ENCODE results near the gene MICAL1. TPM values are rescaled to one million over a fixed set of nuclear protein-coding genes. Genes with fewer than 3 reads are reported as not detected.

The MICAL1 gene
- total and polyA plus RNA-seq, 5 experiments from 2014 or later: 8.9 to 60.1 (median 13.8) TPM

GRCh38 chr6:109484122-109484521 lies 28.6 kb upstream of the MICAL1 start:
- DNase-seq (no peak), ATAC-seq (no peak)
- no peaks in the 10 kb centered on the region for H3K9me3 Mint-ChIP-seq
- peaks cover 25 to 46% (median 41%) of the 10 kb centered on the region in 4 donors for H3K4me1 Mint-ChIP-seq
- H3K36me3 Mint-ChIP-seq: peaks cover 9 to 27% (median 17%) of the 10 kb centered on the region in 3 donors
- POLR2A ChIA-PET: interaction anchor here (0.8 to 6.9 kb wide), 3 partner anchors 27 to 102 kb away, joined by 3 to 80 read pairs (median 3); partner anchors contain the start of genes CD164 and MICAL1
- peak overlapping the region; percentile 71 to 93 (median 81) for H3K4me3 Mint-ChIP-seq
- no peaks in the 10 kb centered on the region for H3K27me3 Mint-ChIP-seq
- H3K27ac Mint-ChIP-seq: peak overlapping the region; percentile 67 to 93 (median 85)

- peak in 1 of 2 donors; percentile 33 for ATAC-seq
- Mint-ChIP-seq H3K27me3 (no peaks in the 10 kb centered on the region), H3K4me3 (peak overlapping the region; percentile 71 to 93 (median 81)), H3K27ac (peak overlapping the region; percentile 67 to 93 (median 85)), H3K4me1 (peaks cover 30 to 50% (median 45%) of the 10 kb centered on the region in 4 donors), H3K9me3 (no peaks in the 10 kb centered on the region), H3K36me3 (peaks cover 14 to 31% (median 20%) of the 10 kb centered on the region in 3 donors)
- no peak for DNase-seq
- POLR2A ChIA-PET: interaction anchor here (1.1 to 6.9 kb wide), 2 partner anchors 27 to 101 kb away, joined by 3 to 80 read pairs; partner anchors contain the start of genes CD164 and MICAL1
Observed at GRCh38 chr6:109483735-109484057, 28.1 kb upstream of the MICAL1 start.

- Mint-ChIP-seq H3K4me1 (peaks cover 34 to 56% (median 51%) of the 10 kb centered on the region in 4 donors), H3K27me3 (no peaks in the 10 kb centered on the region), H3K36me3 (peaks cover 14 to 37% (median 25%) of the 10 kb centered on the region in 3 donors), H3K9me3 (no peaks in the 10 kb centered on the region), H3K27ac (peak within 1 kb of the TSS; percentile 88 to 95 (median 93)), H3K4me3 (peak within 1 kb of the TSS; percentile 82 to 98 (median 94))
- DNase-seq (peak; percentile 79 to 94 (median 88)), ATAC-seq (peak; percentile 86 to 87)
- POLR2A ChIA-PET: interaction anchor here (0.7 to 6.9 kb wide), 12 partner anchors 8 to 208 kb away, joined by 3 to 80 read pairs (median 4); partner anchors contain the start of genes AK9, CD164, FIG4 and MICAL1
Observed at GRCh38 chr6:109482905-109483734, 27.5 kb upstream of the MICAL1 start, which contains the start of gene ZBTB24. TSS of gene ZBTB24 (minus strand) at chr6:109483219. CDS start at chr6:109482026, 1,193 bp downstream.

- H3K27me3 Mint-ChIP-seq: no peaks in the 10 kb centered on the region
- ATAC-seq (no peak), DNase-seq (no peak)
- H3K27ac Mint-ChIP-seq: peak overlapping the region; percentile 76 to 94 (median 90)
- no peaks in the 10 kb centered on the region for H3K9me3 Mint-ChIP-seq
- POLR2A ChIA-PET: interaction anchor here (0.6 to 6.9 kb wide), 6 partner anchors 11 to 1751 kb away, joined by 3 to 80 read pairs (median 6); partner anchors contain the start of genes CD164, MICAL1, PPIL6 and SMPD2
- peaks cover 17 to 55% (median 27%) of the 10 kb centered on the region in 3 donors for H3K36me3 Mint-ChIP-seq
- peak overlapping the region; percentile 82 to 98 (median 94) for H3K4me3 Mint-ChIP-seq
- H3K4me1 Mint-ChIP-seq: peaks cover 43 to 77% (median 70%) of the 10 kb centered on the region in 4 donors
Observed at GRCh38 chr6:109480993-109481480, 25.5 kb upstream of the MICAL1 start.

- no peaks in the 10 kb centered on the region for H3K9me3 Mint-ChIP-seq
- H3K4me3 Mint-ChIP-seq: peak overlapping the region; percentile 70 to 97 (median 86)
- ATAC-seq (no peak), DNase-seq (peak in 2 of 10 donors; percentile 34 to 39)
- POLR2A ChIA-PET: interaction anchor here (0.7 to 6.9 kb wide), 5 partner anchors 12 to 97 kb away, joined by 3 to 80 read pairs (median 6); partner anchors contain the start of genes CD164, MICAL1 and SMPD2
- peaks cover 41 to 82% (median 79%) of the 10 kb centered on the region in 4 donors for H3K4me1 Mint-ChIP-seq
- peak overlapping the region; percentile 40 to 93 (median 81) for H3K27ac Mint-ChIP-seq
- H3K27me3 Mint-ChIP-seq: no peaks in the 10 kb centered on the region
- H3K36me3 Mint-ChIP-seq: peaks cover 17 to 75% (median 36%) of the 10 kb centered on the region in 3 donors
Observed at GRCh38 chr6:109478841-109479624, 23.5 kb upstream of the MICAL1 start.

- DNase-seq (no peak), ATAC-seq (no peak)
- Mint-ChIP-seq H3K4me1 (peaks cover 40 to 81% (median 78%) of the 10 kb centered on the region in 4 donors), H3K4me3 (peak overlapping the region; percentile 70 to 97 (median 86)), H3K36me3 (peaks cover 17 to 83% (median 40%) of the 10 kb centered on the region in 3 donors), H3K27me3 (no peaks in the 10 kb centered on the region), H3K9me3 (no peaks in the 10 kb centered on the region), H3K27ac (peak overlapping the region; percentile 40 to 93 (median 81))
- POLR2A ChIA-PET: interaction anchor here (0.8 to 6.9 kb wide), 2 partner anchors 21 to 37 kb away, joined by 3 to 80 read pairs; partner anchors contain the start of genes MICAL1 and SMPD2
Observed at GRCh38 chr6:109478222-109478805, 22.7 kb upstream of the MICAL1 start.

GRCh38 chr6:109477725-109478124 lies 22.2 kb upstream of the MICAL1 start:
- POLR2A ChIA-PET: interaction anchor here (6.9 kb wide), 1 partner anchor 21 kb away, joined by 80 read pairs; the partner anchor contains the start of gene MICAL1
- Mint-ChIP-seq H3K36me3 (peaks cover 19 to 89% (median 43%) of the 10 kb centered on the region in 3 donors), H3K4me3 (peak overlapping the region; percentile 16 to 97 (median 85)), H3K27ac (peak overlapping the region; percentile 60 to 93 (median 82)), H3K4me1 (peaks cover 46 to 86% (median 83%) of the 10 kb centered on the region in 4 donors), H3K9me3 (no peaks in the 10 kb centered on the region), H3K27me3 (no peaks in the 10 kb centered on the region)
- DNase-seq: no peak
- no peak for ATAC-seq

GRCh38 chr6:109477184-109477583 lies 21.6 kb upstream of the MICAL1 start:
- peak overlapping the region; percentile 16 to 97 (median 85) for H3K4me3 Mint-ChIP-seq
- H3K4me1 Mint-ChIP-seq: peaks cover 47 to 87% (median 85%) of the 10 kb centered on the region in 4 donors
- H3K36me3 Mint-ChIP-seq: peaks cover 23 to 94% (median 48%) of the 10 kb centered on the region in 3 donors
- no peak for ATAC-seq
- H3K27ac Mint-ChIP-seq: peak overlapping the region in 8 of 10 donors; percentile 63 to 93 (median 82)
- POLR2A ChIA-PET: no interaction called here
- H3K27me3 Mint-ChIP-seq: no peaks in the 10 kb centered on the region
- H3K9me3 Mint-ChIP-seq: no peaks in the 10 kb centered on the region
- DNase-seq: no peak

- Mint-ChIP-seq H3K36me3 (peaks cover 19 to 97% (median 43%) of the 10 kb centered on the region in 3 donors), H3K9me3 (no peaks in the 10 kb centered on the region), H3K27me3 (no peaks in the 10 kb centered on the region), H3K4me3 (peak overlapping the region in 3 of 10 donors; percentile 36 to 58 (median 54)), H3K4me1 (peaks cover 39 to 87% (median 81%) of the 10 kb centered on the region in 4 donors), H3K27ac (peak overlapping the region in 3 of 10 donors; percentile 9 to 67 (median 48))
- DNase-seq: no peak
- POLR2A ChIA-PET: no interaction called here
- ATAC-seq: no peak
Observed at GRCh38 chr6:109475625-109476024, 20.1 kb upstream of the MICAL1 start.

- H3K4me1 Mint-ChIP-seq: peaks cover 35 to 88% (median 78%) of the 10 kb centered on the region in 4 donors
- peak overlapping the region in 1 of 10 donors; percentile 33 for H3K27ac Mint-ChIP-seq
- peaks cover 16 to 98% (median 41%) of the 10 kb centered on the region in 3 donors for H3K36me3 Mint-ChIP-seq
- ATAC-seq: no peak
- no peaks in the 10 kb centered on the region for H3K9me3 Mint-ChIP-seq
- H3K4me3 Mint-ChIP-seq: peak overlapping the region in 1 of 10 donors; percentile 45
- DNase-seq: no peak
- POLR2A ChIA-PET: no interaction called here
- H3K27me3 Mint-ChIP-seq: no peaks in the 10 kb centered on the region
Observed at GRCh38 chr6:109474995-109475394, 19.4 kb upstream of the MICAL1 start.

GRCh38 chr6:109473120-109473519 lies 17.5 kb upstream of the MICAL1 start:
- POLR2A ChIA-PET: interaction anchor here (0.7 to 1.2 kb wide), 2 partner anchors 10 to 18 kb away, joined by 3 read pairs; partner anchors contain the start of gene ZBTB24
- no peak for DNase-seq
- Mint-ChIP-seq H3K27ac (peak overlapping the region in 8 of 10 donors; percentile 10 to 84 (median 59)), H3K9me3 (no peaks in the 10 kb centered on the region), H3K4me1 (peaks cover 32 to 88% (median 73%) of the 10 kb centered on the region in 4 donors), H3K4me3 (peak overlapping the region in 1 of 10 donors; percentile 60), H3K27me3 (no peaks in the 10 kb centered on the region), H3K36me3 (peaks cover 10 to 97% (median 26%) of the 10 kb centered on the region in 3 donors)
- ATAC-seq: no peak

Measured in naive thymus-derived CD8-positive, alpha-beta T cell (primary cell).